Forelimb muscle (tissue), 1 donor: ENCODE measurements around the gene NDUFV3. TPM values are rescaled to one million over a fixed set of nuclear protein-coding genes. Genes with fewer than 3 reads are reported as not detected.
"Not testable (repeated sequence)": the region's sequence is repeated elsewhere in the genome, so short reads cannot be mapped to it uniquely, and the experiment has no call there.

Experiments
- DNase-seq: peaks from one replicate; pipeline ENCODE4 v3.0.0-alpha.2; 2013; ENCODE audit warnings: low read depth
- polyA plus RNA-seq: library from polyadenylated mRNA; unstranded; fragments of 120-200 nt; gene quantifications from one replicate; pipeline ENCODE4 v1.2.1, GENCODE V29; 2013; ENCODE audit not compliant: insufficient read length

NDUFV3 gene
- polyA plus RNA-seq, 1 donor: 35.7 TPM

DNA sequence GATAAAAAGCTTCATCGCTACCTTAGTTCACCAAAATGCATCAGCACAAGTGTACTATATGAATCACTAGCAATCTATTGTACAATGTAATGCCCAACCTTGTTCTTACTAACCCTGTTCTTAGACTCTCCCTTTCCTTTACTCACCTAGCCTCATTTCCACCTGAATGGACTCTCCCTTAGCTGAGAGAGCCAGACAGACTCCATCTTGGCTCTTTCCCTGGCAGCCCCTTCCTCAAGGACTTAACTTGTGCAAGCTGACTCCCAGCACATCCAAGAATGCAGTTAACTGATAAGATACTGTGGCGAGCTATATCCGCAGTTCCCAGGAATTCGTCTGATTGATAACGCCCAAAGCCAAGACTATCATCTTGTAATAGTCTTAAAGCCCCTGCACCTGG, 43.3 kb downstream of the NDUFV3 start:
- not testable (repeated sequence) for DNase-seq

DNA sequence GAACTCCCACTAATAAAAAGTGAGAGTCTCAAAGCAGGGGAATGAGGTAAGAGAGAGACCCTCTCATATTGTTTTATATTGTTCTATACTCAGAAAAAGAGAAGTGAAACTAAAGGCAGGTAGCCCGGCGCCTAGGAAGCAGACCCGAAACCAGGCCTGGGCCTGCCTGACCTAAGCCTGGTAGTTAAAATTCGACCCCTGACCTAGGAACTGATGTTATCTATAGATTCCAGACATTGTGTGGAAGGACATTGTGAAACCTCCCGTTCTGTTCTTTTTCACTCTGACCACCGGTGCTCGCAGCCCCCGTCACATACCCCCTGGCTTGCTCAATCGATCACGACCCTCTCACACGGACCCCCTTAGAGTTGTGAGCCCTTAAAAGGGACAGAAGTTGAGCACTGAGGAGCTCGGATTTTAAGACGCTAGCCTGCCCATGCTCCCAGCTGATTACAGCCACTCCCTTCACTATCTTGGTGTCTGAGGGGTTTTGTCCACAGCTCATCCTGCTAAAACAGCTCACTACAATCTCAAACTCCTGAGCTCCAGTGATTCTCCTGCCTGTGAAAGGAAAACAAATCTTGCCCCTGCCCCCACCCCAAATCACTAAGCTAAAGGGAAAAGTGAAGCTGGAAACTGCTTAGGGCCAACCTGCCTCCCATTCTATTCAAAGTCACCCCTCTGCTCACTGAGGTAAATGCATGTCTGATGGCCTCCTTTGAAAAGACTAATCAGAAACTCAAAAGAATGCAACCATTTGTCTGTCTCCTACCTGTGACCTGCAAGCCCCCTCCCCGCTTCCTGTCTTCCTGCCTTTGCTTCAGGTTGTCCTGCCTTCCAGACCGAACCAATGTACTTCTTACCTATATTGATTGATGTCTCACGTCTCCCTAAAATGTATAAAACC, 44.2 kb downstream of the NDUFV3 start:
- not testable (repeated sequence) for DNase-seq

DNA sequence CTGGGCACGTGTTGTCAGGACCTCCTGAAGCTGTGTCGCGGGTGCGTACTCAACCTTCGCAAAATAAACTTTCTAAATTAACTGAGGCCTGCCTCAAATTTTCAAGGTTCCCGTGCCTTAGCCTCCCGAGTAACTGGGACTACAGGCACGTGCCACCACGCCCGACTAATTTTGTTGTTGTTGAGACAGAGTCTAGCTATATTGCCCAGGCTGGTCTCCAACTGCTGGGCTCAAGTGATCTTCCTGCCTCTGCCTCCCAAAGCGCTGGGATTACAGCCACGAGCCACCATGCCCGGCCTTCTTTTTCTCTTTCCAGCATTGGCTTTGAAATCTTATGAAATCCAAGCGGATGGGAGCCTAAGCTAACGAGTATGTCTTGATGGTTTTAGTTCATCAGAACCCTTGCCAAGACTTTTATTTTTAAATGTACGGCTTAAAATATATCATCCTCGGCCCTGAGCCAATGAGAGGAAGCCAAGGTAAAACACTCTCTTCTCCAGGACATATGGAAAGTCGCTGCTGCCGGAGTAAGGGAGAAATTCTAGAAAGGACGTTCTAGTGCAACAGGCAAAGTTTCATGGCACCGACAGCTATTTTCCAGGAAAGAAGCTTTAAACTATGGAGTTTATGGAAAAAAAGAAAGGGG, 45.0 kb downstream of the NDUFV3 start:
- DNase-seq: peak; percentile 85

DNA sequence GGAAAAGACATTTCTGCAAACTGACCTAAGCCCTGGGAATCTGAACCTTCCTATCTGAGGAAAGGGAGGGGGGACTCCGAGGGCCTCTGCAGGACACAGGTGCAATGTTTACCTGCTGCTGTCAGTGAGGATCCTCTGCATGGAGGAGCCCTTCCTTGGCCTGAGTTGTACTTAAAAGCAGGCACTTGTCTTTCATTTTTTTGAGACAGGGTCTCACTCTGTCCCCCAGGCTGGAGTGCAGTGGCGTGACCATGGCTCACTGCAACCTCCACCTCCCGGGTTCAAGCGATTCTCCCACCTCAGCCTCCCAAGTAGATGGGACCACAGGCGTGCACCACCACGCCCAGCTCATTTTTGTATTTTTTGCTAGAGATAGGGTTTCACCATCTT, 45.5 kb downstream of the NDUFV3 start:
- DNase-seq: not testable (repeated sequence)

DNA sequence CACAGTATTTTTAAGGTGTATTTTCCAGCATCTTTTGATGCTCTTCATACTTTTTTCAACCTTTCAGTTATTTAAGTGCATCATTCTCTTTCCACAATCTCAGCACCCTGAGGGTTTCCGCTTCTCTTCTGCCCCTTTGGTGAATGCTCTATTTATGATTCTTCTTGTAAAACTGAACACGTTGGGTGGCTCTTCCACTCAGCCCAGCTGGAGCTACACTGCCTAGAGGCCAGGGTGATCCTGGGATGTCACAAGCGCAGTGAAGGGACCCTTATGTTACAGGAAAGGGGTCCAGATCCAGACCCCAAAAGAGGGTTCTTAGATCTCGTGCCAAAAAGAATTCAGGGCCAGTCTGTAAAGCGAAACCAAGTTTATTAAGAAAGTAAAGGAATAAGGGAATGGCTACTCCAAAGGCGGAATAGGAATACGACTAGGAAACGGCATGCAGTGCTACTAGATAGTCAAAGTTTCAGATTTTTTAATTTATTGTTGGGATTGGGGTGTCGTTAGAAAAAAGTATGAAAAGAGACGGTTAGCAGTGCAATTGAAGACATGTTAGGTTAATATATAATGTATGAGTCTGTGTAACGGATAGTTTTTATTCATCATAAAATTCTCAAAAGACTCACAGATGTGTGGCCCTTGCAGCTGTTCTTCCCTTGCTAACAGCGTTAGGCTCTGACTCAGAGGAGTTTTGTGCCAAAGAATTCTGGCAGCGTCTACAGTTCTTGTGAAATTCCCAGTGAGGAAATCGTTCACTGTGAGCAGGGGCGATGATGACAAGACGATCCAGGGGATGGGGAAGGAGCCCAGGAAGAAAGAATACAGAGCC, 46.7 kb downstream of the NDUFV3 start:
- DNase-seq: peak; percentile 99

DNA sequence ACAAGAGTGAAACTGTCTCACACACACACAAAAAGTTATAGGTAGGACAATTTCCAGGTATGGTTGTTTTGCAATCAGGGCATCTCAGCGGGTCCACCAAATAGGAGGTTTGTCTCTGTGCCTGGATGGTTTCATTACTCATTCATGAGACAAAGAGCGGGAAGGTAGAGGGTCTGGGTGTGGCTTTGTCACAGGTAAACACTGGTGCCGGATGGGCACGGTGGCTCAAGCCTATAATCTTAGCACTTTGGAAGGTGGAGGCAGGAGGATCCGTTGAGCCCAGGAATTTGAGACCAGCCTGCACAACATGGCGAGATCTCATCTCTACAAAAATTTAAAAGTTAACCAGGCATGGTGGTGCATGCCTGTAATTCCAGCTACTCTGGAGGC, 48.6 kb downstream of the NDUFV3 start:
- no peak for DNase-seq

DNA sequence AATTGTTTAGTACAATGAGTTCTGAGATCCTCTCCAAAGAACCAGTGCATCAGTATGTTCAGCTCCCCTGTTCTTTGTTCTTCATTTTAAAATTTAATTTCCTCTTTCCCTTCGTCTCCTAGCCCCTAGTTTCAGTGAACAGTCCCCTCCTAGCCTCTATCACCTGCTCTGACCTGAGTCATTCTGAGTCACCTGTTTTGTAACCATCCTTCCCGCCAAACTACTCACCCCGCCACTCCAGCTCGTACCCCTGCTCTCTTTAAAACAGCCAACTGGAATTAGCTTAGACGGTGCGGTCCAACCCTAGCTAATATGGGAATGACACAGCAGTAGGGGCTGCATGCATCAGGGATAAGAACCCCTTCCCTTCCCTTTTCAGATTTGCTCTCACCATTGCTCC, 49.1 kb downstream of the NDUFV3 start:
- no peak for DNase-seq

DNA sequence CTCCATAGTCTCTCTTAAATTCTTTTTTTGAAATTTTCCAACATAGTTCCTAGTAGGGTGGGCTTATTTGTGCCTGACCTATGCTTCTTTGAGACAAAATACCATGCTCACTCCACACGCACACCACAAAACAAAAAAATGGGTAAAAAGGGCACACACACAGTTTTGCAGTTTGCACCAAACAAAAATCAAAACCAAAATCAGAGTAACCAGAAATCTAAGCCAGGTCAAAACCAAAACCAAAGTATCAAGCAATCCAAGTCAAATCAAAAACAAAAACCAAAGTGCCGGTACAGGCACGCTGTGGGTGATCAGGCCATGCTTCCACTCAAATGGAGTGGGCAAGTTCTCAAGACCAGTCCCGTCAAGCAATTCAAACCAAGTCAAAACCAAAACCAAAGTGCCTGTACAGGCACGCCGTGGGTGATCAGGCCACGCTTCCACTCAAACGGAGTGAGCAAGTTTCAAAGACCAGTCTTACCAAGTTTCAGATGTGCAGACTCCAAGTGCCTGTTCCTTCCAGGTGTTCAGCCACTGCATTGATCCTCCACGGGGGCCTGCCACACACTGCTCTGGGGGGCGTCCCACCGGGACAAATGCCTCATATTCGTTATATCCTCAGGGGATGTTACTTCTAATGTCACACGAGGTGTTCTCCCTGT, 56.1 kb downstream of the NDUFV3 start:
- DNase-seq: not testable (repeated sequence)

DNA sequence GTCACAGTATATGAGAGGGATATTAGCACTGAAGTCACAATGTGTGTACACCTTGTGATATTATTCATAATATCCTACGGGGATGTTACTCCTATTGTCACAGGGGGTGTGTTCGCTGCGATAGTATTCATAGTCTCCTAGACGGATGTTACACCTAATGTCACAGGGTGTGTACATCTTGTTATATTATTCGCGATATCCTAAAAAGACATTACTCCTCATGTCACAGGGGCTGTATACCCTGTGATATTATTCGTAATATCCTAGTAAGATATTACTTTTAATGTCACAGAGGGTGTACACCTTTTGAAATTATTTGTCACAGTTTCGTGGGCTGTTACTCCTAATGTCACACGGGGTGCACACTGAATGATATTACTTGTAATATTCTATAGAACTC, 58.1 kb downstream of the NDUFV3 start:
- DNase-seq: not testable (repeated sequence)

DNA sequence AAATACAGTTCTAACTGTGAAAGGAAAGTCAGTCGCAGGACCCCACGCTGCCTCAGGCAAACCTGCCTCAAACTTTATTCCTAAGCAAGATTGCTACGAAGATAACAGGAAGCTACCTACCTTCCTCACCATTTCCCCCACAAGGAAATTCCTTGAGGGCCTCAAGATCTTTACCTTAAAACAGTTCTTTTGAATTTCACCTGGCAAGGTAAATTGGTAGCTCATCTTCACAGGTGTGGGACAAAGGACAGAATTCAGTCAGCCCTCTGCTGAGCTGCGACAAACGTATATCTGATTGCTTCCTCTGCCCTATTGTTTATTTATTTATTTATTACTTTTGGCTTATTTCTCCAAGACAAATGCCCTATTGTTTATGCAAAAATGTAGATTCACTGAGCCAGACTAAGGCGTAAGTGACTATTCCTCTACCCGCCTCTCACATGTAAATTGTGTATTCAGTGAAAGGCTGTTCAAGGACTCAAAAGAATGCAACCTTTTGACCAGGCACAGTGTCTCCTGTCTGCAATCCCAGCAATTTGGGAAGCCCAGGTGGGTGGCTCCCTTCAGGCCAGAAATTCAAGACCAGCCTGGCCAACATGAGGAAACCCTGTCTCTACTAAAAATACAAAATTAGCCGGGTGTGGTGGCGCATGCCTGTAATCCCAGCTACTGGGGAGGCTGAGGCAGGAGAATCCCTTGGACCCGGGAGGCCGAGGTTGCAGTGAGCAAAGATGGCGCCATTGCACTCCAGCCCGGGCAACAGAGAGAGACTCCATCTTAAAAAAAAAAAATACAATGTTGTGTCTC, 63.9 kb downstream of the NDUFV3 start:
- no peak for DNase-seq

DNA sequence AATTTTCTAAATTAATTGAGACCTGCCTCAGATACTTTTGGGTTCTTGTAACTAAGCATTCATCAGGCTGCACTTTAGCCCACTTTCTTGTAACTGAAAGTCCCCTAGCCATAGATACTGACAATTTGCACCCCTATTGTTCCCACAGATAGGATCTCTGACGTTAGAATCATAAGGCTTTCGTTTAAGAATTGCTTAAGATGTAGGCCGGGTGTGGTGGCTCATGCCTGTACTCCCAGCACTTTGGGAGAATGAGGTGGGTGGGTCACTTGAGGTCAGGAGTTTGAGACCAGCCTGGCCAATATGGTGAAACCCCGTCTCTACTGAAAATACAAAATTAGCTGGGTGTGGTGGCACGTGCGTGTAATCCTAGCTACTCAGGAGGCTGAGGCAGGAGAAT, 65.0 kb downstream of the NDUFV3 start:
- not testable (repeated sequence) for DNase-seq

DNA sequence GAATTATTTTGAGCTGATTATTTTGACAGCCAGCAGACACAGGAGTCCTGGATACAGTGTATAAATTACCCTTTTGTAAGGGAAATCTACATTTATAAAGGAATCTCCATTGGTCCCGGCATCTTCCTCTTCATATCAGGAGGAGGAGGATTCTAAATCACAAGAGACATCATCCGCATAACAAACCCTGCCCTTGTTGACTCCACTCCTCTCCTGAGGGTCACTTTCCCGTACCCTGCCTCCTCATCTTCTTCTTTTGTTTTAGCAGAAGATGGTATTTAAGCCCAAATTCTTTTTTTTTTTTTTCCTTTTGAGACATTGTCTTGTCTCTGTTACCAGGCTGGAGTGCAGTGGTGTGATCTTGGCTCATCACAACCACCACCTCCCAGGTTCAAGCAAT, 66.6 kb downstream of the NDUFV3 start:
- DNase-seq: no peak

DNA sequence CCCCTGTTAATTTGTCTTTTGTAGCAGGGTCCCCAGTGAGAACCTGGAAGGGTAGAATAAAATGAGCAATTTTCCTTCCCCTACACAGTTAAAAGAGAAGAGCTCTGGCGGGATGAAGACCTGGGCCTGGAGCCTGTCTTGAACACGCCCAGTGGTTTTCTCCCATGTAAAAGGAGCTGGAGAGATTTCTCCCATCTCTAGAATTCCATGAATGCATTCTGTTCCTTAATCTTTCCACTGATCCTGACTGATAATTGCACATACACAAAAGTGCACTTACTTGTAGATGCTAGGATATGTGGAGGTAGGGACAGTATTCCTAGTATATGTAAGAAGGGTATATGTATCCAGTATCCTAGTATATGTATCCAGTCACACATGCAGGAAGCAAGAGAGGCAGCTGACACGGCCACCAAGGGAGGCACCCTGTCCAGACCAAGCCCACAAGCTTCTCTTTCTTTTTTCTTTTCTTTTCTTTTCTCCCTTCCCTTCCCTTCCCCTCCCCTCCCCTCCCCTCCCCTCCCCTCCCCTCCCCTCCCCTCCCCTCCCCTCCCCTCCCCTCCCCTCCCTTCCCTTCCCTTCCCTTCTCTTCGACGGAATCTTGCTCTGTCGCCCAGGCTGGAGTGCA, 69.4 kb downstream of the NDUFV3 start:
- DNase-seq: no peak

Other genes with a start within 250 kb of the NDUFV3 start
- gene PDE9A, start 239.7 kb upstream of the NDUFV3 start, polyA plus RNA-seq: 7.8 TPM
- 8.0 TPM for gene WDR4, start 13.8 kb upstream of the NDUFV3 start, polyA plus RNA-seq
- gene ERVH48-1, start 32.3 kb downstream of the NDUFV3 start, polyA plus RNA-seq: 1.2 TPM
- gene PKNOX1, start 81.3 kb downstream of the NDUFV3 start, polyA plus RNA-seq: 15.6 TPM
- gene CBS, start 182.5 kb downstream of the NDUFV3 start, polyA plus RNA-seq: 5.0 TPM
- gene U2AF1, start 214.3 kb downstream of the NDUFV3 start, polyA plus RNA-seq: 47.9 TPM